HCT116 (cell line): ENCODE results near the gene CD300LD. TPM values are rescaled to one million over a fixed set of nuclear protein-coding genes. Genes with fewer than 3 reads are reported as not detected.

Source experiments
- ATAC-seq: fragments of 200-7000 bp; cut with Tn5 transposase; 2 replicates; pipeline ENCODE4 v1.9.1; 2020; ENCODE audit warnings: mild to moderate bottlenecking, moderate library complexity
- BruUV-seq: library from RNA; stranded (reverse); fragments of 400-500 nt; replicated peaks from 2 replicates; lab custom pipeline; 2021; lab: Mats Ljungman, UMichigan
- CTCF ChIA-PET: fragments of 300-600 bp; sonication (Branson Sonifier 250); formaldehyde crosslinking; loops from one replicate; lab custom pipeline; 2021; ENCODE audit warnings: antibody characterized with exemption; lab: Charles Lee
- POLR2A ChIA-PET: fragments of 300-600, 350-600 bp; sonication (Branson Sonifier 250); formaldehyde crosslinking; loops from one replicate; lab custom pipeline; 2021; ENCODE audit warnings: antibody characterized with exemption; lab: Charles Lee
- RAD21 ChIA-PET, 2 experiments: fragments of 300-600 bp; sonication (Branson Sonifier 250); formaldehyde crosslinking; loops; one replicate each; lab custom pipeline; 2023; ENCODE audit warnings: low total read pairs in 2 of 2; ENCODE audit not compliant: uncharacterized antibody in 2 of 2, unreplicated experiment in 2 of 2, low non-redundant PET in 1 of 2; lab: Charles Lee
- DNase-seq: peaks from one replicate; pipeline ENCODE4 v3.0.0-alpha.2; 2010; ENCODE audit warnings: low read depth, low spot score
- H2AFZ ChIP-seq: fragments of 200-600 bp; shearing (Covaris generic), sonication (generic); 2 replicates; pipeline ENCODE4 v1.6.1; 2017; ENCODE audit warnings: low read depth, mixed run types, mixed read lengths, antibody characterized with exemption, low read length; ENCODE audit not compliant: poor library complexity, severe bottlenecking
- H3K27ac ChIP-seq: 2 replicates; pipeline ENCODE4 v1.5.1; 2012; ENCODE audit warnings: low read depth, low read length
- H3K27me3 ChIP-seq: fragments of 200-600 bp; sonication (generic); 2 replicates; pipeline ENCODE4 v1.6.1; 2016; ENCODE audit warnings: mixed run types, low read length, mixed read lengths; ENCODE audit not compliant: insufficient read depth
- H3K36me3 ChIP-seq, 2 experiments: fragments of 200-500 bp in 1 of 2; fragments of 200-600 bp in 1 of 2; sonication (Bioruptor generic) in 1 of 2; sonication (generic) in 1 of 2; 2 replicates each; pipeline versions ENCODE4 v1.5.1 to v1.6.1; 2014 to 2016; ENCODE audit warnings: low read length in 2 of 2, inconsistent platforms in 1 of 2, mixed read lengths in 1 of 2, mixed run types in 1 of 2; ENCODE audit not compliant: insufficient read depth in 2 of 2, control insufficient read depth in 1 of 2
- H3K4me1 ChIP-seq, 2 experiments: fragments of 200-600 bp in 1 of 2; sonication (generic) in 1 of 2; 2 replicates each; pipeline versions ENCODE4 v1.5.1 to v1.6.1; 2012 to 2017; ENCODE audit warnings: low read length in 2 of 2, inconsistent platforms in 1 of 2, mild to moderate bottlenecking in 1 of 2, mixed read lengths in 1 of 2, mixed run types in 1 of 2, moderate library complexity in 1 of 2; ENCODE audit not compliant: insufficient read depth in 2 of 2, control insufficient read depth in 1 of 2
- H3K4me2 ChIP-seq: fragments of 200-600 bp; sonication (generic); 2 replicates; pipeline ENCODE4 v1.6.1; 2017; ENCODE audit warnings: mixed run types, low read length, mixed read lengths
- H3K4me3 ChIP-seq, 2 experiments: fragments of 200-600 bp in 1 of 2; sonication (generic) in 1 of 2; replicated peaks in 1 of 2; 2 replicates each; pipeline ENCODE4 v1.5.1; 2011 to 2016; ENCODE audit warnings: low read length in 2 of 2, control low read depth in 1 of 2, low read depth in 1 of 2, mild to moderate bottlenecking in 1 of 2, mixed read lengths in 1 of 2, mixed run types in 1 of 2
- H3K79me2 ChIP-seq: fragments of 200-600 bp; sonication (generic); 2 replicates; pipeline ENCODE4 v1.6.1; 2017; ENCODE audit warnings: mild to moderate bottlenecking, mixed run types, low read length, moderate library complexity, mixed read lengths; ENCODE audit not compliant: insufficient read depth
- H3K9ac ChIP-seq: fragments of 200-600 bp; sonication (generic); 2 replicates; pipeline ENCODE4 v1.6.1; 2016; ENCODE audit warnings: low read length, mixed read lengths
- H3K9me2 ChIP-seq: fragments of 200-600 bp; sonication (generic), shearing (Covaris generic); 2 replicates; pipeline ENCODE4 v1.6.1; 2017; ENCODE audit warnings: mixed run types, mild to moderate bottlenecking, moderate library complexity; ENCODE audit not compliant: insufficient read depth
- H3K9me3 ChIP-seq, 2 experiments: fragments of 200-500 bp in 1 of 2; fragments of 200-600 bp in 1 of 2; sonication (Bioruptor generic) in 1 of 2; sonication (generic) in 1 of 2; 2 replicates each; pipeline ENCODE4 v1.6.1; 2014 to 2017; ENCODE audit warnings: low read length in 2 of 2, mixed read lengths in 2 of 2, inconsistent platforms in 1 of 2, low read depth in 1 of 2, mild to moderate bottlenecking in 1 of 2, mixed run types in 1 of 2, moderate library complexity in 1 of 2; ENCODE audit not compliant: control insufficient read depth in 1 of 2, insufficient read depth in 1 of 2
- H4K20me1 ChIP-seq: fragments of 200-600 bp; sonication (generic), shearing (Covaris generic); 2 replicates; pipeline ENCODE4 v1.6.1; 2017; ENCODE audit warnings: mixed run types, mild to moderate bottlenecking, moderate library complexity; ENCODE audit not compliant: insufficient read depth
- ATF3 ChIP-seq: IDR thresholded peaks from 2 replicates; pipeline ENCODE4 v1.6.1; 2012
- CBX3 ChIP-seq: IDR thresholded peaks from 2 replicates; pipeline ENCODE4 v1.6.1; 2012; ENCODE audit warnings: low read depth
- CEBPB ChIP-seq: IDR thresholded peaks from 2 replicates; pipeline ENCODE4 v1.6.1; 2012; ENCODE audit warnings: low read depth
- EGR1 ChIP-seq: IDR thresholded peaks from 2 replicates; pipeline ENCODE4 v1.6.1; 2012; ENCODE audit warnings: low read depth
- ELF1 ChIP-seq: IDR thresholded peaks from 2 replicates; pipeline ENCODE4 v1.6.1; 2012; ENCODE audit warnings: low read depth, borderline replicate concordance
- EZH2 ChIP-seq: fragments of 200-600 bp; sonication (generic); IDR thresholded peaks from 2 replicates; pipeline ENCODE4 v1.6.1; 2017; ENCODE audit warnings: antibody characterized with exemption, mixed run types
- EZH2phosphoT487 ChIP-seq: fragments of 200-600 bp; IDR thresholded peaks from 2 replicates; pipeline ENCODE4 v1.6.1; 2018; ENCODE audit warnings: antibody characterized with exemption, borderline replicate concordance
- FOSL1 ChIP-seq: IDR thresholded peaks from 2 replicates; pipeline ENCODE4 v1.6.1; 2012; ENCODE audit warnings: low read depth
- JUND ChIP-seq: IDR thresholded peaks from 2 replicates; pipeline ENCODE4 v1.6.1; 2012
- MAX ChIP-seq: IDR thresholded peaks from 2 replicates; pipeline ENCODE4 v1.6.1; 2012
- POLR2A ChIP-seq: IDR thresholded peaks from 2 replicates; pipeline ENCODE4 v1.7.0; 2011; ENCODE audit warnings: borderline replicate concordance; ENCODE audit not compliant: insufficient read depth, insufficient read length; ENCODE audit errors: extremely low read depth
- POLR2AphosphoS5 ChIP-seq: IDR thresholded peaks from 2 replicates; pipeline ENCODE4 v1.6.1; 2011; ENCODE audit warnings: mild to moderate bottlenecking, low read depth, low read length, moderate library complexity
- RAD21 ChIP-seq: IDR thresholded peaks from 2 replicates; pipeline ENCODE4 v1.6.1; 2012; ENCODE audit warnings: low read depth, mild to moderate bottlenecking
- SP1 ChIP-seq: IDR thresholded peaks from 2 replicates; pipeline ENCODE4 v1.6.1; 2012; ENCODE audit warnings: low read depth
- SRF ChIP-seq: IDR thresholded peaks from 2 replicates; pipeline ENCODE4 v1.6.1; 2012; ENCODE audit warnings: low read depth
- YY1 ChIP-seq: IDR thresholded peaks from 2 replicates; pipeline ENCODE4 v1.6.1; 2011; ENCODE audit warnings: low read length, low read depth, moderate library complexity, mild to moderate bottlenecking; ENCODE audit not compliant: insufficient replicate concordance; ENCODE audit errors: extremely low read depth
- ZBTB33 ChIP-seq: IDR thresholded peaks from 2 replicates; pipeline ENCODE4 v1.6.1; 2011; ENCODE audit warnings: mild to moderate bottlenecking, low read length, moderate library complexity; ENCODE audit not compliant: insufficient replicate concordance; ENCODE audit errors: extremely low read depth
- ZNF274 ChIP-seq: fragments of 200-500 bp; sonication (Bioruptor generic); IDR thresholded peaks from 2 replicates; pipeline ENCODE4 v1.6.1; 2014; ENCODE audit warnings: mild to moderate bottlenecking, low read depth, low read length, inconsistent platforms
- intact Hi-C: fragments of 100-400 bp; cut with micrococcal nuclease; formaldehyde crosslinking; loops from 2 replicates; pipeline ENCODE4 v1.10.0; 2022
- total RNA-seq: library from RNA; stranded (reverse); gene quantifications from one replicate; pipeline ENCODE4 v1.2.1, GENCODE V29; 2021; ENCODE audit not compliant: unreplicated experiment
- TF ChIP-seq, protein P1 (sequence below), 3 experiments: fragments of 200-600 bp in 1 of 3; sonication (generic) in 1 of 3; IDR thresholded peaks in 2 of 3; conservative IDR thresholded peaks in 1 of 3; 2 replicates each; pipeline ENCODE4 v1.5.1; 2012 to 2017; ENCODE audit warnings: low read depth in 2 of 3, low read length in 2 of 3, antibody characterized with exemption in 1 of 3, borderline replicate concordance in 1 of 3, control low read depth in 1 of 3, mild to moderate bottlenecking in 1 of 3, mixed read lengths in 1 of 3, mixed run types in 1 of 3, moderate library complexity in 1 of 3; ENCODE audit not compliant: insufficient read depth in 1 of 3

Gene CD300LD
- total RNA-seq, 1 experiment from 2014 or later = not detected

DNA sequence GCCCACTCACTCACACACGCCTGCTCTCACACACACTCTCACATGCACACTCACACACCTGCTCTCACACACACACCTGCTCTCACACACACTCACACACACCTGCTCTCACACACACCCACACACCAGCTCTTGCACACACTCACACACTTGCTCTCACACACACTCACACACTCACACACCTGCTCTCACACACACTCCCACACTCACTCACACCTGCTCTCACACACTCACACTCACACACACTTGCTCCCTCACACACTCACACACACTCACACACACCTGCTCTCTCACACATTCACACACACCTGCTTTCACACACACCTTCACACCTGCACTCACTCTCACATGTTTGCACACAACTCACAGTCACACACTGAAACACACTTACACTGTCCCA, 28.7 kb downstream of the CD300LD start:
- BruUV-seq = no TSS peak
- DNase-seq (no peak), ATAC-seq (no peak)
- Histone ChIP-seq H3K27me3 (peaks cover 21% of the 10 kb centered on the region), H3K36me3 (no peaks in the 10 kb centered on the region), H3K9me3 (no peaks in the 10 kb centered on the region), H2AFZ (no peak overlapping the region), H3K27ac (no peak overlapping the region), H3K79me2 (no peaks in the 10 kb centered on the region), H3K9me2 (no peaks in the 10 kb centered on the region), H3K4me2 (no peak overlapping the region), H3K9ac (no peak overlapping the region), H4K20me1 (no peaks in the 10 kb centered on the region), H3K4me1 (peaks cover 0 to 4% of the 10 kb centered on the region in 2 experiments; a peak in 1 of 4 replicates), H3K4me3 (no peak overlapping the region)
- RAD21 ChIA-PET = no interaction called here
- TF ChIP-seq POLR2A (no peak), ZBTB33 (no peak), POLR2AphosphoS5 (no peak), MAX (no peak), SRF (no peak), CEBPB (no peak), ATF3 (no peak), EZH2 (no peak), ELF1 (no peak), RAD21 (no peak), SP1 (no peak), EGR1 (no peak), EZH2phosphoT487 (no peak), ZNF274 (no peak), CBX3 (no peak), JUND (no peak), FOSL1 (no peak), YY1 (no peak)
- TF ChIP-seq, protein P1, sequence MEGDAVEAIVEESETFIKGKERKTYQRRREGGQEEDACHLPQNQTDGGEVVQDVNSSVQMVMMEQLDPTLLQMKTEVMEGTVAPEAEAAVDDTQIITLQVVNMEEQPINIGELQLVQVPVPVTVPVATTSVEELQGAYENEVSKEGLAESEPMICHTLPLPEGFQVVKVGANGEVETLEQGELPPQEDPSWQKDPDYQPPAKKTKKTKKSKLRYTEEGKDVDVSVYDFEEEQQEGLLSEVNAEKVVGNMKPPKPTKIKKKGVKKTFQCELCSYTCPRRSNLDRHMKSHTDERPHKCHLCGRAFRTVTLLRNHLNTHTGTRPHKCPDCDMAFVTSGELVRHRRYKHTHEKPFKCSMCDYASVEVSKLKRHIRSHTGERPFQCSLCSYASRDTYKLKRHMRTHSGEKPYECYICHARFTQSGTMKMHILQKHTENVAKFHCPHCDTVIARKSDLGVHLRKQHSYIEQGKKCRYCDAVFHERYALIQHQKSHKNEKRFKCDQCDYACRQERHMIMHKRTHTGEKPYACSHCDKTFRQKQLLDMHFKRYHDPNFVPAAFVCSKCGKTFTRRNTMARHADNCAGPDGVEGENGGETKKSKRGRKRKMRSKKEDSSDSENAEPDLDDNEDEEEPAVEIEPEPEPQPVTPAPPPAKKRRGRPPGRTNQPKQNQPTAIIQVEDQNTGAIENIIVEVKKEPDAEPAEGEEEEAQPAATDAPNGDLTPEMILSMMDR (IDR thresholded peaks at IDR 0.05 in 2 of 3, conservative IDR thresholded peaks at IDR 0.05 in 1 of 3; ENCODE audit: borderline replicate concordance in 1 of 3, insufficient read depth in 1 of 3, low read depth in 2 of 3, low read length in 2 of 3) = no peak
- CTCF ChIA-PET = interaction anchor here (0.5 kb wide), 1 partner anchor 171 kb away, joined by 3 read pairs; no protein-coding TSS in a partner anchor
- POLR2A ChIA-PET = no interaction called here
- intact Hi-C loops = no loop called here
